ENCODE results near the gene SLC26A1.

Gene SLC26A1

GRCh38 chr4:992297-993110, 700 bp downstream of the SLC26A1 start:
- TF ChIP-seq CTCF (IDR thresholded peaks at IDR 0.05; ENCODE audit: unreplicated experiment in 3 of 3): no peak
- Mint-ChIP-seq H3K27ac (peak overlapping the region; percentile 61 to 96 (median 65)), H3K4me3 (peak overlapping the region in 2 of 3 experiments; percentile 38 to 54), H3K27me3 (ENCODE audit: low read depth) (peaks cover 17% of the 10 kb centered on the region), H3K4me1 (no peaks in the 10 kb centered on the region), H3K36me3 (ENCODE audit: low read depth) (no peaks in the 10 kb centered on the region), H3K9me3 (no peaks in the 10 kb centered on the region)

- no peaks in the 10 kb centered on the region for H3K4me1 Mint-ChIP-seq
- no peaks in the 10 kb centered on the region for H3K36me3 Mint-ChIP-seq (ENCODE audit: low read depth)
- H3K27ac Mint-ChIP-seq: peak overlapping the region in 1 of 3 experiments; percentile 96
- no peaks in the 10 kb centered on the region for H3K9me3 Mint-ChIP-seq
- H3K4me3 Mint-ChIP-seq: no peak overlapping the region
- TF ChIP-seq CTCF (IDR thresholded peaks at IDR 0.05; ENCODE audit: unreplicated experiment in 3 of 3): no peak
- peaks cover 12% of the 10 kb centered on the region for H3K27me3 Mint-ChIP-seq (ENCODE audit: low read depth)
These were observed 1.5 kb downstream of the SLC26A1 start for GRCh38 chr4:991451-992296.

- peaks cover 6% of the 10 kb centered on the region for H3K4me1 Mint-ChIP-seq
- H3K9me3 Mint-ChIP-seq: no peaks in the 10 kb centered on the region
- H3K4me3 Mint-ChIP-seq: no peak overlapping the region
- H3K27ac Mint-ChIP-seq: no peak overlapping the region
- H3K27me3 Mint-ChIP-seq (ENCODE audit: low read depth): peaks cover 9% of the 10 kb centered on the region
- no peaks in the 10 kb centered on the region for H3K36me3 Mint-ChIP-seq (ENCODE audit: low read depth)
- TF ChIP-seq CTCF (IDR thresholded peaks at IDR 0.05; ENCODE audit: unreplicated experiment in 3 of 3): no peak
These were observed 2.3 kb downstream of the SLC26A1 start for GRCh38 chr4:990746-991367.

- no peak for TF ChIP-seq CTCF (IDR thresholded peaks at IDR 0.05; ENCODE audit: unreplicated experiment in 3 of 3)
- H3K36me3 Mint-ChIP-seq (ENCODE audit: low read depth): no peaks in the 10 kb centered on the region
- H3K4me1 Mint-ChIP-seq: peaks cover 6% of the 10 kb centered on the region
- no peaks in the 10 kb centered on the region for H3K27me3 Mint-ChIP-seq (ENCODE audit: low read depth)
- H3K27ac Mint-ChIP-seq: no peak overlapping the region
- no peaks in the 10 kb centered on the region for H3K9me3 Mint-ChIP-seq
- H3K4me3 Mint-ChIP-seq: no peak overlapping the region
These were observed 3.3 kb downstream of the SLC26A1 start for GRCh38 chr4:989722-990471.

Data from nephron (organoid).